Trophoblast cell (in vitro differentiated cells and primary cell): Measurements from ENCODE around the gene DOCK3.
"Not testable (repeated sequence)": the region's sequence is repeated elsewhere in the genome, so short reads cannot be mapped to it uniquely, and the experiment has no call there.

Experiments used
- DNase-seq, 2 donors: peaks; one replicate each; pipeline ENCODE4 v3.0.0-alpha.2; 2016
- H2AFZ ChIP-seq: 2 replicates; pipeline ENCODE4 v1.6.1; 2013; ENCODE audit warnings: low read length, moderate library complexity, mild to moderate bottlenecking; ENCODE audit not compliant: insufficient read depth, poor library complexity
- H2AK5ac ChIP-seq: 2 replicates; pipeline ENCODE4 v1.6.1; 2013; ENCODE audit warnings: mild to moderate bottlenecking, low read length
- H2BK120ac ChIP-seq: 2 replicates; pipeline ENCODE4 v1.6.1; 2013; ENCODE audit warnings: low read length, mild to moderate bottlenecking, moderate library complexity; ENCODE audit not compliant: insufficient read depth, poor library complexity
- H2BK12ac ChIP-seq: 2 replicates; pipeline ENCODE4 v1.6.1; 2013; ENCODE audit warnings: mild to moderate bottlenecking, low read length, moderate library complexity
- H2BK5ac ChIP-seq: 2 replicates; pipeline ENCODE4 v1.6.1; 2013; ENCODE audit warnings: low read length, low read depth, moderate library complexity, mild to moderate bottlenecking; ENCODE audit not compliant: poor library complexity
- H3K14ac ChIP-seq: 2 replicates; pipeline ENCODE4 v1.6.1; 2013; ENCODE audit warnings: mild to moderate bottlenecking, low read length
- H3K18ac ChIP-seq: 2 replicates; pipeline ENCODE4 v1.6.1; 2013; ENCODE audit warnings: mild to moderate bottlenecking, low read length
- H3K23ac ChIP-seq: 2 replicates; pipeline ENCODE4 v1.6.1; 2013; ENCODE audit warnings: low read length
- H3K27ac ChIP-seq: 2 replicates; pipeline ENCODE4 v1.5.1; 2013; ENCODE audit warnings: low read depth, mild to moderate bottlenecking, inconsistent platforms, low read length, moderate library complexity
- H3K27me3 ChIP-seq: 2 replicates; pipeline ENCODE4 v1.6.1; 2013; ENCODE audit warnings: inconsistent platforms, mild to moderate bottlenecking, low read length, moderate library complexity; ENCODE audit not compliant: insufficient read depth
- H3K36me3 ChIP-seq, 2 experiments: 1 replicate in 1 of 2; 2 replicates in 1 of 2; pipeline ENCODE4 v1.6.1; 2013; ENCODE audit warnings: low read length in 2 of 2, mild to moderate bottlenecking in 2 of 2, moderate library complexity in 1 of 2; ENCODE audit not compliant: insufficient read depth in 2 of 2, control insufficient read depth in 1 of 2
- H3K4ac ChIP-seq: 2 replicates; pipeline ENCODE4 v1.6.1; 2013; ENCODE audit warnings: low read depth, mild to moderate bottlenecking, low read length, moderate library complexity
- H3K4me1 ChIP-seq, 2 experiments: 1 replicate in 1 of 2; 2 replicates in 1 of 2; pipeline ENCODE4 v1.6.1; 2013; ENCODE audit warnings: low read length in 2 of 2, mild to moderate bottlenecking in 2 of 2, moderate library complexity in 1 of 2; ENCODE audit not compliant: insufficient read depth in 2 of 2, control insufficient read depth in 1 of 2
- H3K4me2 ChIP-seq: 2 replicates; pipeline ENCODE4 v1.6.1; 2013; ENCODE audit warnings: inconsistent platforms, mild to moderate bottlenecking, low read length, moderate library complexity
- H3K4me3 ChIP-seq: 2 replicates; pipeline ENCODE4 v1.5.1; 2013; ENCODE audit warnings: mild to moderate bottlenecking, low read depth, low read length, inconsistent platforms
- H3K79me1 ChIP-seq: one replicate; pipeline ENCODE4 v1.6.1; 2013; ENCODE audit warnings: low read length
- H3K79me2 ChIP-seq: 2 replicates; pipeline ENCODE4 v1.6.1; 2013; ENCODE audit warnings: low read length, mild to moderate bottlenecking; ENCODE audit not compliant: control insufficient read depth, insufficient read depth, poor library complexity
- H3K9ac ChIP-seq: 2 replicates; pipeline ENCODE4 v1.6.1; 2013; ENCODE audit warnings: mild to moderate bottlenecking, low read length
- H3K9me3 ChIP-seq: 2 replicates; pipeline ENCODE4 v1.6.1; 2013; ENCODE audit warnings: low read depth, mild to moderate bottlenecking, control low read depth, inconsistent platforms, low read length; ENCODE audit not compliant: insufficient read depth
- H4K12ac ChIP-seq: 2 replicates; pipeline ENCODE4 v1.6.1; 2013; ENCODE audit warnings: low read depth, mild to moderate bottlenecking, low read length, moderate library complexity
- H4K8ac ChIP-seq: 2 replicates; pipeline ENCODE4 v1.6.1; 2013; ENCODE audit warnings: low read depth, mild to moderate bottlenecking, low read length, moderate library complexity
- H4K91ac ChIP-seq: one replicate; pipeline ENCODE4 v1.6.1; 2013; ENCODE audit warnings: low read depth, mild to moderate bottlenecking, low read length, moderate library complexity
- WGBS: extraction: QIAGEN DNeasy Blood & Tissue Kit; methylation state at CpG from one replicate; pipeline ENCODE4 v1.1.7; 2013; ENCODE audit warnings: missing lambda C conversion rate; ENCODE audit not compliant: insufficient read length, insufficient coverage; ENCODE audit errors: extremely low coverage; 5-methylcytosine and 5-hydroxymethylcytosine counted together

The DOCK3 gene

GRCh38 chr3:50882733-50883132 lies 208.0 kb downstream of the DOCK3 start:
- not testable (repeated sequence) for H3K79me2 ChIP-seq, DNase-seq, H3K4me2 ChIP-seq, H4K91ac ChIP-seq, H2BK120ac ChIP-seq, H3K18ac ChIP-seq, H2AFZ ChIP-seq, H3K14ac ChIP-seq, H3K9ac ChIP-seq, H3K4me3 ChIP-seq, H3K79me1 ChIP-seq, H2AK5ac ChIP-seq, H3K4me1 ChIP-seq, H3K27ac ChIP-seq, H3K4ac ChIP-seq, H3K9me3 ChIP-seq, H3K23ac ChIP-seq, H4K12ac ChIP-seq, H3K36me3 ChIP-seq, H3K27me3 ChIP-seq, H2BK5ac ChIP-seq, H4K8ac ChIP-seq, H2BK12ac ChIP-seq
- WGBS: no CpG with 5 or more reads among the region's 1 CpG

GRCh38 chr3:50883755-50884154 lies 209.0 kb downstream of the DOCK3 start:
- H3K9ac ChIP-seq: no peak overlapping the region
- H3K4me2 ChIP-seq: no peak overlapping the region
- no peak overlapping the region for H4K91ac ChIP-seq
- H3K27ac ChIP-seq: no peak overlapping the region
- no peak overlapping the region for H3K14ac ChIP-seq
- no peak overlapping the region for H2AFZ ChIP-seq
- H3K23ac ChIP-seq: no peak overlapping the region
- H2BK5ac ChIP-seq: no peak overlapping the region
- no peak overlapping the region for H3K4ac ChIP-seq
- H2AK5ac ChIP-seq: no peak overlapping the region
- no peaks in the 10 kb centered on the region for H3K4me1 ChIP-seq
- H3K27me3 ChIP-seq: no peaks in the 10 kb centered on the region
- no peak for DNase-seq
- H3K4me3 ChIP-seq: no peak overlapping the region
- no peaks in the 10 kb centered on the region for H3K36me3 ChIP-seq
- H3K18ac ChIP-seq: no peak overlapping the region
- H4K8ac ChIP-seq: no peak overlapping the region
- no peaks in the 10 kb centered on the region for H3K9me3 ChIP-seq
- no CpG with 5 or more reads among the region's 4 CpGs for WGBS
- no peak overlapping the region for H2BK12ac ChIP-seq
- H3K79me2 ChIP-seq: no peaks in the 10 kb centered on the region
- no peaks in the 10 kb centered on the region for H3K79me1 ChIP-seq
- H2BK120ac ChIP-seq: no peak overlapping the region
- H4K12ac ChIP-seq: no peak overlapping the region

- Histone ChIP-seq H3K18ac (no peak overlapping the region), H3K79me1 (no peaks in the 10 kb centered on the region), H2BK120ac (no peak overlapping the region), H2BK5ac (no peak overlapping the region), H3K4ac (no peak overlapping the region), H3K23ac (no peak overlapping the region), H3K79me2 (no peaks in the 10 kb centered on the region), H4K91ac (no peak overlapping the region), H3K4me1 (no peaks in the 10 kb centered on the region), H2AFZ (no peak overlapping the region), H3K9me3 (no peaks in the 10 kb centered on the region), H3K4me3 (no peak overlapping the region), H2BK12ac (no peak overlapping the region), H3K27ac (no peak overlapping the region), H4K8ac (no peak overlapping the region), H3K27me3 (no peaks in the 10 kb centered on the region), H3K4me2 (no peak overlapping the region), H3K9ac (no peak overlapping the region), H3K36me3 (no peaks in the 10 kb centered on the region), H4K12ac (no peak overlapping the region), H2AK5ac (no peak overlapping the region), H3K14ac (no peak overlapping the region)
- WGBS: no CpG with 5 or more reads among the region's 5 CpGs
- DNase-seq: peak in 1 of 2 donors; percentile 14
Measured at GRCh38 chr3:50885070-50885850, 210.5 kb downstream of the DOCK3 start.

- no peaks in the 10 kb centered on the region for H3K4me1 ChIP-seq
- no peak for DNase-seq
- H2AK5ac ChIP-seq: no peak overlapping the region
- H2BK12ac ChIP-seq: no peak overlapping the region
- H3K27me3 ChIP-seq: no peaks in the 10 kb centered on the region
- no peak overlapping the region for H4K91ac ChIP-seq
- no peak overlapping the region for H2BK5ac ChIP-seq
- no peaks in the 10 kb centered on the region for H3K9me3 ChIP-seq
- H4K12ac ChIP-seq: no peak overlapping the region
- no peak overlapping the region for H3K9ac ChIP-seq
- H2BK120ac ChIP-seq: no peak overlapping the region
- no peak overlapping the region for H3K14ac ChIP-seq
- H4K8ac ChIP-seq: no peak overlapping the region
- H3K79me1 ChIP-seq: no peaks in the 10 kb centered on the region
- H3K23ac ChIP-seq: no peak overlapping the region
- no CpG with 5 or more reads among the region's 3 CpGs for WGBS
- no peaks in the 10 kb centered on the region for H3K36me3 ChIP-seq
- no peak overlapping the region for H3K4me3 ChIP-seq
- H3K4ac ChIP-seq: no peak overlapping the region
- no peaks in the 10 kb centered on the region for H3K79me2 ChIP-seq
- no peak overlapping the region for H3K4me2 ChIP-seq
- H2AFZ ChIP-seq: no peak overlapping the region
- H3K18ac ChIP-seq: no peak overlapping the region
- H3K27ac ChIP-seq: no peak overlapping the region
Measured at GRCh38 chr3:50890688-50891344, 216.1 kb downstream of the DOCK3 start.
